ENCODE measurements around the gene GATA2.

GATA2 gene
- total RNA-seq = 0 to 4.0 (median 0.10) reads per million in 9 experiments

DNA sequence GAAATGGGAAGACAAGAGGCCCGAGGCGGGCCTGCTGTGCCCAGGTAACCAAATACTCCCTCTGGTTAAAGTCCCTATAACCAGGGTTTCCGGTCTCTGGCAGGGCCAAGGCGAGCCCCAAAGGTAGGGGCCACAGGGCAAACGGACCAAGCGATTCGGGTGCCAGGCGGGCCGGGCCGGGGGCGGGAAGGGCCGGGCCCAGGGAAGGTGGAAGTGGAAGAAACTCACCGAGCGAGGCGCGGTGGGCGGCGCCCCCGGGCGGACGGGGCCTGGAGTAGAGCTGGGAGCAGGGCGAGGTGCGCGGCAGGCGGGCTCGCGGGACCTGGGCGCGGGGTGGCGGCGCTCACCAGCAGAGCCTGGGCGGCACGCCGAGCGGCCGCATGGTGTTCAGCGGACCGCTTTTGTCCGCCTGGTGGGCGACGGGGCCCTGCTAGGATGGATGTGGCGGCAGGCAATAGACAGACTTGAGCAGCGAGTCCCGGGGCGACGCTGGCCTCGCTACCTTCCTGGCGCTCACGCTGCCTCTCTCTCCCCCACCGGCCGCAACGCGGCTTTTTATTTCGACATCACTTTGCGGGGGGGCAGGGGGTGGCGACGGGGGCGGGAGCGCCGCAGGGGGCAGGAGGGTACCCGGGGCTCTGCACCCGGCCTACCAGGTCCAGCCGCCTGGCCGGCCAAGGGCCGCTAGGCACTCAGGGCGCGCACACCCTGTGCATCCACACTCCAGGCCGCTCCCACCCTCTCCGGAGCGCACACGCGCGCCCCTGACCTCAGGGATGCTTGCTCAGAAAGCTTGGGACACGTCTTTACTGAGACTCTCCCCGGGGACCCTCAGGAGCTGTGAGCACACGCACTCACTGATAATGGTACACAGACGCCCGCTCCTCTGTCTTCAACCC, at the start of gene GATA2:
Gene GATA2, minus strand, starts transcription at position 531 of the 899 bp plus-strand sequence. CDS start 6,170 bp downstream, outside the sequence.
- no peak for DNase-seq
- peaks cover 3% of the 10 kb centered on the region for H3K36me3 Mint-ChIP-seq (ENCODE audit: insufficient read depth)
- peak within 1 kb of the TSS; percentile 51 to 64 for H3K4me3 Mint-ChIP-seq

GRCh38 chr3:128541246-128541645, 48.2 kb upstream of the GATA2 start:
- no peak for ATAC-seq (replicated peaks)
- H3K27ac Mint-ChIP-seq = no peak overlapping the region
- H3K4me3 Mint-ChIP-seq = no peak overlapping the region
- H3K4me1 Mint-ChIP-seq (ENCODE audit: low read depth in 2 of 2) = no peaks in the 10 kb centered on the region
- peaks cover 55 to 57% of the 10 kb centered on the region in 2 donors for H3K27me3 Mint-ChIP-seq
- peaks cover 2 to 13% of the 10 kb centered on the region in 2 donors for H3K9me3 Mint-ChIP-seq
- no peaks in the 10 kb centered on the region for H3K36me3 Mint-ChIP-seq (ENCODE audit: insufficient read depth)
- no peak for DNase-seq

More for the DNA sequence above, at the start of gene GATA2:
- peak; percentile 27 for ATAC-seq (replicated peaks)
- H3K4me1 Mint-ChIP-seq (ENCODE audit: low read depth in 2 of 2) = peaks cover 16 to 21% of the 10 kb centered on the region in 2 donors
- H3K27ac Mint-ChIP-seq = no peak within 1 kb of the TSS
- H3K9me3 Mint-ChIP-seq = no peaks in the 10 kb centered on the region
- H3K27me3 Mint-ChIP-seq = peaks cover 74 to 91% of the 10 kb centered on the region in 2 donors

DNA sequence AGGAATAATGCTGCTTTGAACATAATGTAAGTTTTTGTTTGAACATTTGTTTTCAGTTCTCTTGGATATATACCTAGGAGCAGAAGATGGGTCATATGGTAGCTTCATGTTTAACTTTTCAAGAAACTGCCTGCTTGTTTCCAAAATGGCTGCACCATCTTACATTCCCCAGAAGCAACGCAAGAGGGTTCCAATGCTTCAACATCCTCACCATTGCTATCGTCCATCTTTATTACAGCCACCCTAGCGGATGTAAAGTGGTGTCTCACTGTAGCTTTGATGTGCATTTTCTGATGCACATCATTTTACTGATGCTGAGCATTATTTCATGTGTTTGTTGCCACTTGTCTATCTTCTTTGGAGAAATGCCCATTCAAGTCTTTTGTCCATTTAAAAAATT, 46.4 kb upstream of the GATA2 start:
- H3K9me3 Mint-ChIP-seq = peaks cover 2 to 13% of the 10 kb centered on the region in 2 donors
- ATAC-seq (replicated peaks) = no peak
- H3K27me3 Mint-ChIP-seq = peaks cover 73 to 74% of the 10 kb centered on the region in 2 donors

DNA sequence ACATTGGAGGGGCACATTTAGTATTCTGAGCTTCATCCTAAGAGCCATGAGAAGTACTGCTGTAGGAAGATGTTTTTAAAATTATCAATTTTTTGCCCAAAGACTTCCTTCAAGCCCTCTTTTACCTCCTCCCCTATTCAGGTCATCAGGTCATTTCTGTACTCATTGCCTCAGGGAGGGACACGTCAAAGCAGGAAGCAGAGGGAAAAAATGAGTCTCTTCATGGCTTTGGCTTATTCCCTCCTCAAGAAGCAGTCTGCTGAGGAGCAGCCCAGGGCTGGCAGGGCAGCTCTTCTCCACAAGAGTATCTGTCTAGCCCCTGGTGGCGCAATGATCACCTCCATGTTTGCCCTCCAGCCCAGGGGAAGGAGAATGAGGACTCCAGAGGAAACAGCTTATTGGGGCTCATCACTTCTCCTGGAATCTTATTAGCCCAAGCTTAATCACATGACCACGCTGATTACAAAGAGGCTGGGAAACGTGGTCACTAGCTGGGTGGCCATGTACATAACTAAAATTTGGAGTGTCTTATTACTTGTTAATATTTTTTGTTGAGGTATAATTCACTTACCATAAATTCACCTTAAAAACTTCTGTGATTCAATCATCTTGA, 44.2 kb upstream of the GATA2 start:
- no peak for ATAC-seq (replicated peaks)
- H3K4me3 Mint-ChIP-seq = no peak overlapping the region
- no peaks in the 10 kb centered on the region for H3K4me1 Mint-ChIP-seq (ENCODE audit: low read depth in 2 of 2)
- H3K27ac Mint-ChIP-seq = no peak overlapping the region
- peaks cover 72 to 81% of the 10 kb centered on the region in 2 donors for H3K27me3 Mint-ChIP-seq
- no peaks in the 10 kb centered on the region for H3K9me3 Mint-ChIP-seq
- DNase-seq = no peak
- H3K36me3 Mint-ChIP-seq (ENCODE audit: insufficient read depth) = no peaks in the 10 kb centered on the region

More for the DNA sequence above, 46.4 kb upstream of the GATA2 start:
- no peak for DNase-seq
- no peaks in the 10 kb centered on the region for H3K36me3 Mint-ChIP-seq (ENCODE audit: insufficient read depth)
- no peaks in the 10 kb centered on the region for H3K4me1 Mint-ChIP-seq (ENCODE audit: low read depth in 2 of 2)
- no peak overlapping the region for H3K27ac Mint-ChIP-seq
- no peak overlapping the region for H3K4me3 Mint-ChIP-seq

DNA sequence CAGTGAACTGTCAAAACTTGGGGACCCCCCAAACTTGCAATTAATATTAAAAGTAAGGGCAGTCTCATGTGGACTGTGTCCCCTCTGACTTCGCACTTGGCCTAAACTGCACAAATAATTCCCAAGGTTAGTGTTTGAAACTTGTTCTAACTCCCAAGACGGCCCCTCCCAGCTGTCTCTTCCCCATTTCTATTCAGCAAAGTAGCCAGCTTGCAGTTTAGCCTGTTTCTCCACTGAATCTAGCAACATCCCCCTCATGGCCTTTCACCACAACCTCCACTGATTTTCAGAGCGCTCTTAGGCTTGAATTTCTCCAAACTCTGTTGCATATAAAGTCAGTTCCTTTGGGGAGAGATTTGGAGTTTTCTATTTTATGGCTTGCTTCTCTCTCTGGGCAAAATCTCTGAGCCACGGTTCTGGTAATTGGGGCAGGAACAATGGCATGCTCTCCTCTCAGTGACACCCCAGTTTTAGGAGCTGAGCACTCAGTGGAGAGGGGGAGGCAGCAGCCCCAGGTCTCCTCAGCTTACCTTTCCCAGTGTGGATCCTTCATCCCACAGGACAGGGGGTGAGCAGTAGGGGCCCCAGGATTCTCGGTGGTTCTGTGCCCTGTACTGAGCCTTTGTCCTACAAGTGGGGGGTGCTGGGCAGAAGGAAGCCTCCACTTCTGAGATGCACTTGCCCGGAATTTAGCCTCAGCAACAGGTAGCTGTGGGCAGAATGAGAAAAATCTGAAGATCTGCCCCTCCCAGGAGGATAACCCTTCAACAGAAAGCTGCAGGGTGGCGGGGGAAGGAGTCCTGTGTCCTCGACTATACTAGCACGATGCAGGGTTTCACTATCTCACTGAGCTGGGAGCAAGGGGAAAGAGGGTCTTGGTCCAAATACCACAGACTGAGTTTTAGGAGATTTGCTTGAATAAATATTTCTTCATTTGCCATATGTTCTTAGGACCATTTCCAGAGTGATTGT, 39.3 kb upstream of the GATA2 start:
- Mint-ChIP-seq H3K9me3 (no peaks in the 10 kb centered on the region), H3K27ac (no peak overlapping the region), H3K27me3 (peaks cover 63 to 80% of the 10 kb centered on the region in 2 donors), H3K4me1 (ENCODE audit: low read depth in 2 of 2) (no peaks in the 10 kb centered on the region), H3K36me3 (ENCODE audit: insufficient read depth) (no peaks in the 10 kb centered on the region), H3K4me3 (no peak overlapping the region)
- ATAC-seq (replicated peaks) (no peak), DNase-seq (no peak)

DNA sequence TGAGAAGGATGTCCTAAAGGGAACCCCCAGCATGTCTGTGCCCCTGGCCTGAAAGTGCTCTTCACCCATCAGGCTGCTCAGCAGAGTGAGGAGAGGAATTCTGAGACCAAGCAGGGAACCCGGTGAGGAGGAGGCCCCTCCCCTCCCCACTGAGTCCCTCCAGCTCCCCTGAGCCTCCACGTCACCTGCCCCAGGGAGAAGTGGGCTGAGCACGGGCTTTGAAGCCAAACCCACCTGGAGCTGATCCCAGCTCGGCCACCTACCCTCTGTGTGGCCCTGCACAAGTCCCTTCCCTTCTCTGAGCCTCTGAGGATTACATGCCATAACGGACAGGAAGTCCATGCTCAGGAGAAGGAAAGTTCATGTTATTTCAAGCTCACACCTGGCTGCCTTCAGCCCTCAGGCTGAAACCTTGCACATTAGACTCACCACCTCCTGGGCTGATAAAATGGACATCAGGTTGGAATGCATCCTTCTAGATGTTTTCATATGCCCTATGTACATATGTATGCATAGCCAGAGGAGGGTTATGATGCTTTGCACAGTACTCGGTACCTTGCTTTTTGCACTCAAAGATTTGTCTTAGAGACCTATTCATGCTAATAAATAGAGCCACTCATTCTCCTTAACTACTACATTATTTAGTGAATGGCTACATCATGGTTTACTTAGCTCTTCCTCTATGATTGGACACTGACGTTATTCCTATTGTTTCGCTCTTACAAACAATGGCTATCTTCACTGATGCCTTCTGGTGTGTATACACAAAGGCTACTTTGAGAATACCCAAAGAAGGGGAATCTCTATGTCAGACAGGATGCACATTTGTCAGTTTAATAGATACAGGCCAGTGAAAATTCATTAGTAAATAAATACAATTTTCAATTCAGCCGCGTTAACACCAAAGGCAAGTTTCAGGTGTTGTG, 31.6 kb upstream of the GATA2 start:
- ATAC-seq (replicated peaks) (no peak), DNase-seq (no peak)
- H3K36me3 Mint-ChIP-seq (ENCODE audit: insufficient read depth) = no peaks in the 10 kb centered on the region
- H3K27me3 Mint-ChIP-seq = peaks cover 35 to 78% of the 10 kb centered on the region in 2 donors
- H3K4me3 Mint-ChIP-seq = no peak overlapping the region
- no peaks in the 10 kb centered on the region for H3K4me1 Mint-ChIP-seq (ENCODE audit: low read depth in 2 of 2)
- H3K9me3 Mint-ChIP-seq = no peaks in the 10 kb centered on the region
- H3K27ac Mint-ChIP-seq = no peak overlapping the region

- H3K27me3 Mint-ChIP-seq = peaks cover 45 to 80% of the 10 kb centered on the region in 2 donors
- H3K36me3 Mint-ChIP-seq (ENCODE audit: insufficient read depth) = no peaks in the 10 kb centered on the region
- no peak for ATAC-seq (replicated peaks)
- no peak overlapping the region for H3K27ac Mint-ChIP-seq
- H3K4me1 Mint-ChIP-seq (ENCODE audit: low read depth in 2 of 2) = peaks cover 0 to 2% of the 10 kb centered on the region in 2 donors
- no peak overlapping the region for H3K4me3 Mint-ChIP-seq
- H3K9me3 Mint-ChIP-seq = no peaks in the 10 kb centered on the region
- no peak for DNase-seq
These were observed 30.6 kb upstream of the GATA2 start for GRCh38 chr3:128523591-128523990.

DNA sequence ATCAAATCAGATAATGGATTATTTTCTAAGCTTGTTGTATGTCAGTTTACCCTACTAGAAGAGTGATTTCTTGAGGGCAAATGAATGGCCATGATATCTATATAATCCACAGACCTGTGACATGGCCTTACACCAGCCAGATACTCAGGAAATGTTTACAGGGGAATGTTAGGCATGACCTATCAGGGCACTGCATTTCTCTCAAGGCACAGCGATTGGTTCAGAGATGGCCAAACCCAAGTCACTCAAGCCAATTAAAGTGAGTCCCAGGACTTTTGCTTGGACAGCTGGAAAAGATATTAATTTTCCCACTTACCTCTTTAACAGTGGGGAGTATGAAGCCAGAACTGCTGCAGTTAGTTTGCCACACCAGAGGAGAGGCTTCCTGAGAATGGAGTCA, 28.7 kb upstream of the GATA2 start:
- Mint-ChIP-seq H3K9me3 (no peaks in the 10 kb centered on the region), H3K27me3 (peaks cover 44 to 87% of the 10 kb centered on the region in 2 donors), H3K36me3 (ENCODE audit: insufficient read depth) (no peaks in the 10 kb centered on the region), H3K4me3 (no peak overlapping the region), H3K4me1 (ENCODE audit: low read depth in 2 of 2) (peaks cover 0 to 2% of the 10 kb centered on the region in 2 donors), H3K27ac (no peak overlapping the region)
- ATAC-seq (replicated peaks) = no peak
- DNase-seq = no peak

DNA sequence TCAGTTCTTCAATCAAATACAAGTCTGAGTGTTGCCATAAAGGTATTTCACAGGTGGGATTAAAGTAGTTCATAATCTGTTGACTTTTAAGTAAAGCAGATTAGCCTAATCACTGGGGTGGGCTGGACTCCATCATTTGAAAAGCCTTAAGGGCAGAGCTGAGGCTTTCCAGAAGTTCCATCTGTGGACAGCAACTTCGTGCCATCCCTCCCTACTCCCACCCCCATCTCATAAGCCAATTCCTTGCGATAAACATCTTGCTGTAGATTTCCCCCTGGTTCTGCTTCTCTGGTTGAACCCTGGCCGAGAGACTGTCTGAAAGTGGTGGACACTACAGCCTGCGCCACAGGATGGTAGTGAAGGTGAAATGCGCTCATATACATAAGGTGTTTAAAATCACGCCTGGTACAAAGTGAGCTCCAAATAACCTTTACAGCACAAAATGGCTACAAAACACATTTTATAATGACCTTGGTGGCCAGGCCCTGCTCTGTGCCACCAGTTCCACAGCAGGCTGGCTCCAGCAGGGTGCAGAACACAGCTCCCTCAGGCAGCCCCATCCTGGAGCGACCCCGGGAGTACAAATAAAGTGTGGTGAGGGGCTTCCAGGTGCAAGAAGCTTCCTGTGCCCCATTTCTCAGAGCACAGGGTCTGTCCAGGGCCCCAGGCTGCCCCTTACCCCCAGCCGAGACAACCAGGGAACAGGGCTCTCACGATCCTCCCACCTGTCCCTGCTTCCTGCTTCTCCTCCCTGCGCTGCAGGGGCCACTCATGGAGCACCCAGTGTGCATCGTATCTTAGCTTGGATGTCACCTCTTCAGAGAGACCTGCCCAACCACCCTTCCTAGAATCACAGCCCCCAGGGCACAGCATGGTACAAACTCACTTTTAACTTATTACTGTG, 25.8 kb upstream of the GATA2 start:
- Mint-ChIP-seq H3K4me1 (ENCODE audit: low read depth in 2 of 2) (peaks cover 0 to 2% of the 10 kb centered on the region in 2 donors), H3K27me3 (peaks cover 37 to 80% of the 10 kb centered on the region in 2 donors), H3K9me3 (peaks cover 0 to 8% of the 10 kb centered on the region in 2 donors), H3K27ac (no peak overlapping the region), H3K36me3 (ENCODE audit: insufficient read depth) (no peaks in the 10 kb centered on the region), H3K4me3 (no peak overlapping the region)
- DNase-seq (no peak), ATAC-seq (replicated peaks) (no peak)

DNA sequence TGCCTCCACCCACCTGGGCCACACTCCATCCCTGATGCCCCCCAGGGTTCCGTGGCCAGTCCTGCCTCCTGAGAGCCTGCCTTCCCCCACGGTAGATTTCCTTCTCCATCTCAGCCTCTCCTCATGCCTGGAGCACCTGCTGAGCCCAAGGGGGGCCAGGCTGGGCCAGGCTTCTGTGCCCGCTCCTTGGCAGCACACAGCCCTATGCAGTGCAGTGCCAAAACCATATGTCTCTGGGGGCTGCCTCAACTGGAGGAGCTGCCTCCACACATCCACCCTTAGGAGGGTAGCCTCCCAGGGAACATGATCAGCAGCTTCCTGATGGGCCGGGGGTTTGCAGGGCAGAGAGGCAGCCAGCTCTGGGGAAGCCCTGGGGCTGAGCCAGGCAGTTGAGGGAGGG, 24.6 kb upstream of the GATA2 start:
- Mint-ChIP-seq H3K27me3 (peaks cover 30 to 76% of the 10 kb centered on the region in 2 donors), H3K9me3 (peaks cover 0 to 8% of the 10 kb centered on the region in 2 donors), H3K27ac (no peak overlapping the region), H3K36me3 (ENCODE audit: insufficient read depth) (no peaks in the 10 kb centered on the region), H3K4me1 (ENCODE audit: low read depth in 2 of 2) (peaks cover 0 to 2% of the 10 kb centered on the region in 2 donors), H3K4me3 (no peak overlapping the region)
- DNase-seq (no peak), ATAC-seq (replicated peaks) (no peak)

DNA sequence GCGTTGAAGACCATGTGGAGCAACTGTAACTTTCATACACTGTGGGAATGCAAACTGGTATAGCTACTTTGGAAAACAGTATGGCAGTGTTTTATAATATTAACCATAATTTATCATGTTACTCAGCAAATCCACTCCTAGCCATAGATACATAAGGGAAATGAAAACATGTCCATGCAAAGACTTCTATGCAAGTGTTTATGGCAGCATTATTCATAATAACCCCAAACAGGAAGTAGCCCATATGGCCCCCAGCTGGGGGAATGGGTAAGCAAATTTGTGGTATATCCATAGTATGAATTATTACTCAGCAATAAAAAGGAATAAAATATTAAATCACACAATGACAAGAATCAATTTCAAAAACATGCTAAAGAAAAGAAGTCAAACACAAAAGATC, 23.0 kb upstream of the GATA2 start:
- peaks cover 0 to 8% of the 10 kb centered on the region in 2 donors for H3K9me3 Mint-ChIP-seq
- H3K27me3 Mint-ChIP-seq = peaks cover 29 to 67% of the 10 kb centered on the region in 2 donors

More for the DNA sequence above, 23.0 kb upstream of the GATA2 start:
- Mint-ChIP-seq H3K4me1 (ENCODE audit: low read depth in 2 of 2) (peaks cover 0 to 2% of the 10 kb centered on the region in 2 donors), H3K4me3 (no peak overlapping the region), H3K36me3 (ENCODE audit: insufficient read depth) (no peaks in the 10 kb centered on the region), H3K27ac (no peak overlapping the region)
- no peak for ATAC-seq (replicated peaks)
- no peak for DNase-seq
